IPS-18a (cell line): ENCODE results near the gene SHH.

Source experiments
- H3K27ac ChIP-seq: one replicate; pipeline ENCODE4 v1.5.1; 2013; ENCODE audit warnings: low read length
- H3K27me3 ChIP-seq: one replicate; pipeline ENCODE4 v1.6.1; 2013; ENCODE audit warnings: mild to moderate bottlenecking, low read length; ENCODE audit not compliant: control insufficient read depth, insufficient read depth
- H3K36me3 ChIP-seq: one replicate; pipeline ENCODE4 v1.6.1; 2013; ENCODE audit warnings: low read depth, low read length; ENCODE audit not compliant: control insufficient read depth
- H3K4me1 ChIP-seq: one replicate; pipeline ENCODE4 v1.6.1; 2013; ENCODE audit warnings: low read depth, low read length; ENCODE audit not compliant: control insufficient read depth
- H3K4me3 ChIP-seq: one replicate; pipeline ENCODE4 v1.5.1; 2013; ENCODE audit warnings: low read length
- H3K9ac ChIP-seq: one replicate; pipeline ENCODE4 v1.6.1; 2013; ENCODE audit warnings: mild to moderate bottlenecking, low read length, moderate library complexity
- H3K9me3 ChIP-seq: one replicate; pipeline ENCODE4 v1.6.1; 2013; ENCODE audit warnings: low read depth, low read length; ENCODE audit not compliant: control insufficient read depth

Gene SHH

GRCh38 chr7:155808549-155809331, 3.5 kb downstream of the SHH start:
- Histone ChIP-seq H3K4me3 (peak overlapping the region; percentile 29), H3K9ac (no peak overlapping the region), H3K4me1 (no peaks in the 10 kb centered on the region), H3K27ac (no peak overlapping the region), H3K27me3 (peaks cover 100% of the 10 kb centered on the region), H3K36me3 (no peaks in the 10 kb centered on the region), H3K9me3 (no peaks in the 10 kb centered on the region)

GRCh38 chr7:155807789-155808548, 4.3 kb downstream of the SHH start:
- Histone ChIP-seq H3K9ac (no peak overlapping the region), H3K36me3 (no peaks in the 10 kb centered on the region), H3K4me3 (peak overlapping the region; percentile 29), H3K27me3 (peaks cover 100% of the 10 kb centered on the region), H3K4me1 (no peaks in the 10 kb centered on the region), H3K9me3 (no peaks in the 10 kb centered on the region), H3K27ac (no peak overlapping the region)

GRCh38 chr7:155807065-155807671, 5.1 kb downstream of the SHH start:
- no peak overlapping the region for H3K9ac ChIP-seq

GRCh38 chr7:155806096-155806871, 6.0 kb downstream of the SHH start:
- Histone ChIP-seq H3K9ac (no peak overlapping the region), H3K9me3 (no peaks in the 10 kb centered on the region), H3K4me1 (no peaks in the 10 kb centered on the region), H3K27ac (no peak overlapping the region), H3K36me3 (no peaks in the 10 kb centered on the region), H3K27me3 (peaks cover 100% of the 10 kb centered on the region), H3K4me3 (peak overlapping the region; percentile 33)

More at GRCh38 chr7:155807065-155807671, 5.1 kb downstream of the SHH start:
- no peak overlapping the region for H3K27ac ChIP-seq
- H3K4me3 ChIP-seq, result no peak overlapping the region
- H3K9me3 ChIP-seq, result no peaks in the 10 kb centered on the region
- H3K36me3 ChIP-seq, result no peaks in the 10 kb centered on the region
- H3K4me1 ChIP-seq, result no peaks in the 10 kb centered on the region
- peaks cover 100% of the 10 kb centered on the region for H3K27me3 ChIP-seq

- Histone ChIP-seq H3K4me3 (peak overlapping the region; percentile 33), H3K27me3 (peaks cover 100% of the 10 kb centered on the region), H3K9ac (no peak overlapping the region), H3K9me3 (no peaks in the 10 kb centered on the region), H3K36me3 (no peaks in the 10 kb centered on the region), H3K27ac (no peak overlapping the region), H3K4me1 (no peaks in the 10 kb centered on the region)
Observed at GRCh38 chr7:155805826-155806095, 6.5 kb downstream of the SHH start.

- Histone ChIP-seq H3K36me3 (no peaks in the 10 kb centered on the region), H3K4me3 (peak overlapping the region; percentile 33), H3K9me3 (no peaks in the 10 kb centered on the region), H3K27me3 (peaks cover 100% of the 10 kb centered on the region), H3K9ac (no peak overlapping the region), H3K27ac (no peak overlapping the region), H3K4me1 (no peaks in the 10 kb centered on the region)
Observed at GRCh38 chr7:155804897-155805825, 7.1 kb downstream of the SHH start.

GRCh38 chr7:155804431-155804831, 7.8 kb downstream of the SHH start:
- Histone ChIP-seq H3K36me3 (no peaks in the 10 kb centered on the region), H3K9ac (no peak overlapping the region), H3K27me3 (peaks cover 100% of the 10 kb centered on the region), H3K4me1 (no peaks in the 10 kb centered on the region), H3K9me3 (no peaks in the 10 kb centered on the region), H3K27ac (no peak overlapping the region), H3K4me3 (peak overlapping the region; percentile 27)

GRCh38 chr7:155803418-155804376, 8.6 kb downstream of the SHH start:
- no peak overlapping the region for H3K27ac ChIP-seq
- H3K9ac ChIP-seq, result no peak overlapping the region
- H3K36me3 ChIP-seq, result no peaks in the 10 kb centered on the region
- H3K4me1 ChIP-seq, result no peaks in the 10 kb centered on the region
- H3K4me3 ChIP-seq, result peak overlapping the region; percentile 40
- H3K9me3 ChIP-seq, result no peaks in the 10 kb centered on the region
- peaks cover 100% of the 10 kb centered on the region for H3K27me3 ChIP-seq

GRCh38 chr7:155802906-155803417, 9.3 kb downstream of the SHH start:
- Histone ChIP-seq H3K9ac (no peak overlapping the region), H3K27me3 (peaks cover 100% of the 10 kb centered on the region), H3K4me1 (no peaks in the 10 kb centered on the region), H3K4me3 (no peak overlapping the region), H3K27ac (no peak overlapping the region), H3K9me3 (no peaks in the 10 kb centered on the region), H3K36me3 (no peaks in the 10 kb centered on the region)

- H3K9me3 ChIP-seq, result no peaks in the 10 kb centered on the region
- no peaks in the 10 kb centered on the region for H3K36me3 ChIP-seq
- no peak overlapping the region for H3K4me3 ChIP-seq
- H3K27ac ChIP-seq, result no peak overlapping the region
- H3K9ac ChIP-seq, result no peak overlapping the region
- no peaks in the 10 kb centered on the region for H3K4me1 ChIP-seq
- peaks cover 100% of the 10 kb centered on the region for H3K27me3 ChIP-seq
Observed at GRCh38 chr7:155802291-155802690, 10.0 kb downstream of the SHH start.
